ENCODE data around the gene CT45A8. TPM values are rescaled to one million over a fixed set of nuclear protein-coding genes. Genes with fewer than 3 reads are reported as not detected.
"Not testable (repeated sequence)": the region's sequence is repeated elsewhere in the genome, so short reads cannot be mapped to it uniquely, and the experiment has no call there.

The CT45A8 gene
- total RNA-seq, 1 donor from 2014 or later: not detected

GRCh38 chrX:135837180-135837579, 17.2 kb downstream of the CT45A8 start, which contains the start of gene CT45A7:
CT45A7 (minus strand) TSS chrX:135837280; CDS start chrX:135833533, 3,747 bp downstream.
- not testable (repeated sequence) for H3K36me3 Mint-ChIP-seq (ENCODE audit: low read depth, unreplicated experiment)

DNA sequence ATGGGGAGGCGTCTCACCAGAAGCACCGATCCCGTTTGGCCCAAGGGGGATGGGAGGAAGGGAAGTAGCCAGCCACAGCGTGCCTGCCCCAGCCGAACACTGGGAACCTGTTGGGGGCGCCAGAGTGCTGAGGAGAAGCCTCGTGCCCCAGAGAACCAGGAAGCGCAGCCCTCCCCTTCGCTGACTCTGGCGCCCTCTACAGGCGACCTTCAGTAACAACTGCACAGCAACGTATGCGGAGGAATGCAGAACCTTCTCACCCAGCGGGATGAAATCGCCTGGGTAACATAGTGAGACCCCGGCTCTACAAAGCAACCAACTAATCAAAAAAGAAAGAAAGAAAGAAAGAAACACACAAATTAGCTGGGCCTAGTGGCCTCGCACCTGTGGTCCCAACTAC, 34.4 kb downstream of the CT45A8 start, which contains the start of gene CT45A2:
TSS of gene CT45A2 (minus strand) at position 101 of the 400 bp plus-strand sequence. CDS start 3,747 bp downstream, outside the sequence.
- H3K4me1 Mint-ChIP-seq (ENCODE audit: unreplicated experiment): not testable (repeated sequence)

More at GRCh38 chrX:135837180-135837579, 17.2 kb downstream of the CT45A8 start, which contains the start of gene CT45A7:
- not testable (repeated sequence) for H3K27me3 Mint-ChIP-seq (ENCODE audit: unreplicated experiment); H3K4me1 Mint-ChIP-seq (ENCODE audit: unreplicated experiment); H3K27ac Mint-ChIP-seq (ENCODE audit: unreplicated experiment); H3K4me3 Mint-ChIP-seq (ENCODE audit: unreplicated experiment); H3K9me3 Mint-ChIP-seq (ENCODE audit: unreplicated experiment); DNase-seq (ENCODE audit: low spot score)

DNA sequence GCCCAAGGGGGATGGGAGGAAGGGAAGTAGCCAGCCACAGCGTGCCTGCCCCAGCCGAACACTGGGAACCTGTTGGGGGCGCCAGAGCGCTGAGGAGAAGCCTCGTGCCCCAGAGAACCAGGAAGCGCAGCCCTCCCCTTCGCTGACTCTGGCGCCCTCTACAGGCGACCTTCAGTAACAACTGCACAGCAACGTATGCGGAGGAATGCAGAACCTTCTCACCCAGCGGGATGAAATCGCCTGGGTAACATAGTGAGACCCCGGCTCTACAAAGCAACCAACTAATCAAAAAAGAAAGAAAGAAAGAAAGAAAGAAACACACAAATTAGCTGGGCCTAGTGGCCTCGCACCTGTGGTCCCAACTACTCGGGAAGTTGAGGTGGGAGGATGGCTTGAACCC, 51.7 kb downstream of the CT45A8 start, which contains the start of gene CT45A6:
TSS of gene CT45A6 (minus strand) at position 101 of the 400 bp plus-strand sequence. CDS start 3,794 bp downstream, outside the sequence.
- H3K36me3 Mint-ChIP-seq (ENCODE audit: low read depth, unreplicated experiment); H3K27me3 Mint-ChIP-seq (ENCODE audit: unreplicated experiment); DNase-seq (ENCODE audit: low spot score); H3K9me3 Mint-ChIP-seq (ENCODE audit: unreplicated experiment); H3K4me3 Mint-ChIP-seq (ENCODE audit: unreplicated experiment); H3K4me1 Mint-ChIP-seq (ENCODE audit: unreplicated experiment); H3K27ac Mint-ChIP-seq (ENCODE audit: unreplicated experiment): not testable (repeated sequence)

More for the DNA sequence above, 34.4 kb downstream of the CT45A8 start, which contains the start of gene CT45A2:
- H3K36me3 Mint-ChIP-seq (ENCODE audit: low read depth, unreplicated experiment); H3K27me3 Mint-ChIP-seq (ENCODE audit: unreplicated experiment); DNase-seq (ENCODE audit: low spot score); H3K9me3 Mint-ChIP-seq (ENCODE audit: unreplicated experiment); H3K4me3 Mint-ChIP-seq (ENCODE audit: unreplicated experiment); H3K27ac Mint-ChIP-seq (ENCODE audit: unreplicated experiment): not testable (repeated sequence)

Other genes with a start within 250 kb of the CT45A8 start
- gene CT45A1, start 140.9 kb downstream of the CT45A8 start, total RNA-seq (ENCODE audit: unreplicated experiment): not detected
- not detected for gene CT45A3, start 86.3 kb downstream of the CT45A8 start, total RNA-seq (ENCODE audit: unreplicated experiment)
- not detected for gene CT45A5, start 69.0 kb downstream of the CT45A8 start, total RNA-seq (ENCODE audit: unreplicated experiment)
- gene CT45A6, start 51.8 kb downstream of the CT45A8 start, total RNA-seq (ENCODE audit: unreplicated experiment): not detected
- gene CT45A2, start 34.5 kb downstream of the CT45A8 start, total RNA-seq (ENCODE audit: unreplicated experiment): not detected
- not detected for gene CT45A7, start 17.3 kb downstream of the CT45A8 start, total RNA-seq (ENCODE audit: unreplicated experiment)
- gene CT45A9, start 17.3 kb upstream of the CT45A8 start, total RNA-seq (ENCODE audit: unreplicated experiment): not detected
- not detected for gene CT45A10, start 38.9 kb upstream of the CT45A8 start, total RNA-seq (ENCODE audit: unreplicated experiment)
- gene SAGE1, start 39.2 kb upstream of the CT45A8 start, total RNA-seq (ENCODE audit: unreplicated experiment): 0.15 TPM
- 18.2 TPM for gene MMGT1, start 119.5 kb upstream of the CT45A8 start, total RNA-seq (ENCODE audit: unreplicated experiment)
- 12.2 TPM for gene SLC9A6, start 130.9 kb upstream of the CT45A8 start, total RNA-seq (ENCODE audit: unreplicated experiment)